ENCODE data around the gene STRN. TPM values are rescaled to one million over a fixed set of nuclear protein-coding genes. Genes with fewer than 3 reads are reported as not detected.
"Not testable (repeated sequence)": the region's sequence is repeated elsewhere in the genome, so short reads cannot be mapped to it uniquely, and the experiment has no call there.

STRN gene
- total RNA-seq, 1 experiment from 2014 or later, result 26.1 TPM

- no peak for DNase-seq (ENCODE audit: low spot score)
Measured at GRCh38 chr2:36906277-36906676, 60.1 kb downstream of the STRN start.

GRCh38 chr2:36904636-36905035 lies 61.7 kb downstream of the STRN start:
- no peak for DNase-seq (ENCODE audit: low spot score)

- no peak for DNase-seq (ENCODE audit: low spot score)
Measured at GRCh38 chr2:36902385-36903120, 63.8 kb downstream of the STRN start.

GRCh38 chr2:36892805-36893204 lies 73.5 kb downstream of the STRN start:
- no peak for DNase-seq (ENCODE audit: low spot score)

GRCh38 chr2:36889795-36890194 lies 76.5 kb downstream of the STRN start:
- DNase-seq (ENCODE audit: low spot score), result peak; percentile 92

- DNase-seq (ENCODE audit: low spot score), result not testable (repeated sequence)
Measured at GRCh38 chr2:36887095-36887494, 79.2 kb downstream of the STRN start.

- DNase-seq (ENCODE audit: low spot score), result no peak
Measured at GRCh38 chr2:36886664-36887063, 79.7 kb downstream of the STRN start.

- no peak for DNase-seq (ENCODE audit: low spot score)
Measured at GRCh38 chr2:36885605-36886004, 80.7 kb downstream of the STRN start.

GRCh38 chr2:36882532-36882931 lies 83.8 kb downstream of the STRN start:
- DNase-seq (ENCODE audit: low spot score), result no peak

- DNase-seq (ENCODE audit: low spot score), result no peak
Measured at GRCh38 chr2:36881816-36882215, 84.5 kb downstream of the STRN start.

GRCh38 chr2:36878429-36878828 lies 87.9 kb downstream of the STRN start:
- DNase-seq (ENCODE audit: low spot score), result no peak

- no peak for DNase-seq (ENCODE audit: low spot score)
Measured at GRCh38 chr2:36871068-36871707, 95.1 kb downstream of the STRN start.

- no peak for DNase-seq (ENCODE audit: low spot score)
Measured at GRCh38 chr2:36869606-36870005, 96.7 kb downstream of the STRN start.

- DNase-seq (ENCODE audit: low spot score), result no peak
Measured at GRCh38 chr2:36861896-36862295, 104.4 kb downstream of the STRN start.

- no peak for DNase-seq (ENCODE audit: low spot score)
Measured at GRCh38 chr2:36859366-36859792, 107.0 kb downstream of the STRN start.

- no peak for DNase-seq (ENCODE audit: low spot score)
Measured at GRCh38 chr2:36858551-36859365, 107.6 kb downstream of the STRN start.

GRCh38 chr2:36857713-36858112 lies 108.6 kb downstream of the STRN start:
- no peak for DNase-seq (ENCODE audit: low spot score)

- DNase-seq (ENCODE audit: low spot score), result no peak
Measured at GRCh38 chr2:36855429-36855828, 110.9 kb downstream of the STRN start.

GRCh38 chr2:36854241-36854640 lies 112.1 kb downstream of the STRN start:
- no peak for DNase-seq (ENCODE audit: low spot score)

GRCh38 chr2:36849265-36849664 lies 117.1 kb downstream of the STRN start:
- no peak for DNase-seq (ENCODE audit: low spot score)

- no peak for DNase-seq (ENCODE audit: low spot score)
Measured at GRCh38 chr2:36843838-36844237, 122.5 kb downstream of the STRN start.

GRCh38 chr2:36839976-36840617 lies 126.2 kb downstream of the STRN start:
- no peak for DNase-seq (ENCODE audit: low spot score)
